Breast epithelium (tissue), 4 donors: ENCODE measurements around the gene PYGO2. TPM values are rescaled to one million over a fixed set of nuclear protein-coding genes. Genes with fewer than 3 reads are reported as not detected.

Experiments used
- DNase-seq, 2 donors: peaks; one replicate each; pipeline ENCODE4 v3.0.0-alpha.2; 2019; ENCODE audit warnings: low spot score in 2 of 2
- H3K27ac ChIP-seq, 2 donors: fragments of 200-600 bp; sonication (generic) in 1 of 2; one replicate each; pipeline ENCODE4 v1.5.1; 2016 to 2019; ENCODE audit warnings: mild to moderate bottlenecking in 1 of 2
- H3K27me3 ChIP-seq, 2 donors: fragments of 200-600 bp; sonication (generic) in 1 of 2; one replicate each; pipeline versions ENCODE4 v1.5.1 to v1.6.0; 2017 to 2019; ENCODE audit warnings: control low read depth in 1 of 2, mild to moderate bottlenecking in 1 of 2
- H3K36me3 ChIP-seq: fragments of 200-600 bp; one replicate; pipeline ENCODE4 v1.5.1; 2019
- H3K4me1 ChIP-seq, 2 donors: fragments of 200-600 bp; sonication (generic); one replicate each; pipeline ENCODE4 v1.5.1; 2016 to 2019; ENCODE audit warnings: control low read depth in 1 of 2
- H3K4me3 ChIP-seq, 3 donors: fragments of 200-600 bp; sonication (generic); 1 replicate in 2 of 3; 2 replicates in 1 of 3; pipeline ENCODE4 v1.5.1; 2016 to 2019; ENCODE audit warnings: mild to moderate bottlenecking in 3 of 3, moderate library complexity in 2 of 3
- H3K9me3 ChIP-seq, 2 donors: fragments of 200-600 bp; sonication (generic) in 1 of 2; one replicate each; pipeline ENCODE4 v1.5.1; 2016 to 2019; ENCODE audit warnings: control low read depth in 1 of 2
- CTCF ChIP-seq, 3 donors: fragments of 450-650 bp; IDR thresholded peaks; one replicate each; pipeline ENCODE4 v1.5.1; 2016 to 2017; ENCODE audit warnings: antibody characterized with exemption in 3 of 3, mild to moderate bottlenecking in 3 of 3, moderate library complexity in 3 of 3
- POLR2A ChIP-seq: fragments of 450-650 bp; IDR thresholded peaks from one replicate; pipeline ENCODE4 v1.6.1; 2016; ENCODE audit warnings: antibody characterized with exemption, mild to moderate bottlenecking, moderate library complexity
- POLR2AphosphoS5 ChIP-seq, 3 donors: sonication (generic); formaldehyde crosslinking; IDR thresholded peaks; one replicate each; pipeline ENCODE4 v1.6.1; 2017; ENCODE audit warnings: antibody characterized with exemption in 3 of 3
- intact Hi-C: fragments of 100-400 bp; cut with DNase I; formaldehyde crosslinking; loops from one replicate; pipeline ENCODE4 v1.15.1; 2023; ENCODE audit warnings: low total_unique reads
- total RNA-seq, 3 donors: library from RNA; depleted of rRNA; stranded (reverse); fragments of >200 nt; gene quantifications; one replicate each; pipeline ENCODE4 v1.1.0, GENCODE V29; 2016

Gene PYGO2
- total RNA-seq, 3 donors from 2014 or later = 14.6 to 26.2 (median 20.3) TPM

DNA sequence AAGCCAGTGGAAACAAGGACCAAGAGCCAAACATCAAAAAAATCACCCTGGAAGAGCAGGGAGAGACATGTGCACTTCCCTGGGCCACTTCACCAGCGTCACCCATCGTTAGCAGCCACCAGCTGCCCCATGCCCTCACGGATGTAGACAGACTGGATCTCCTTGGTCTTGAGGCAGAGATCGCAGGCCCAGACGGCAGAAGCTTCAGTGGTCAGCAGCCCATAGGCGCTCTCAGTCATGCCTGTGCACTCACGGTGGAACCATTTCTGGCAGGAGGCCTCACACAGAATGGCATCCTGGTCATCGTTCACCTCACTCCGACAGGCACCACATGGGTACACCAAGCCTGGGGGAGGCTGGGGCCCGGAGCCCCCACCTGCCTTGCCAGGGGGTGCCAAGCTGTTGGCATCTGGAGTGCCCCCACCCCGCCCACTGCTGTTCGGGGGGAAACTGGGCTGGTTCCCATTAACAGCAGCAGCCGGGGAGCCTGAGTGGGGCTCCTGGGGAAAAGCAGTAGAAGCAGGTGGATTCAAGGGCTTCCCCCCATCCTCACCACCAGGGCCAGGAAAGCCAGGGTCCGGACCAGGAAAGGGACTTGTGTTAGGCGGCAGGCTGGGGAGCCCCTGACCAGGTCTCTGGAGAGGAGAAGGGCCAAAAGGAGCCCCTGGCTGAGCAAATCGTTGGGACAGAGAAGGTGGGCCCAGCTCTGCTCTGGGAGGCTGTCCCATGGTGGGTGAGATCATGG, 2.7 kb downstream of the PYGO2 start:
- intact Hi-C loops = loop anchor here (10.0 kb wide), 1 partner anchor 106 kb away; the partner anchor contains the start of gene EFNA4
- no peak overlapping the region for H3K4me3 ChIP-seq
- H3K4me1 ChIP-seq = peaks cover 0 to 33% of the 10 kb centered on the region in 2 donors
- no peaks in the 10 kb centered on the region for H3K27me3 ChIP-seq
- no peak for TF ChIP-seq POLR2AphosphoS5 (IDR thresholded peaks at IDR 0.05)
- TF ChIP-seq POLR2A = no peak
- no peak for TF ChIP-seq CTCF (IDR thresholded peaks at IDR 0.05)
- no peak for DNase-seq
- H3K36me3 ChIP-seq = no peaks in the 10 kb centered on the region
- H3K27ac ChIP-seq = peak overlapping the region in 1 of 2 donors; percentile 9
- H3K9me3 ChIP-seq = no peaks in the 10 kb centered on the region

GRCh38 chr1:154958036-154958435, 3.5 kb downstream of the PYGO2 start:
- H3K27ac ChIP-seq = peak overlapping the region in 1 of 2 donors; percentile 7
- intact Hi-C loops = loop anchor here (10.0 kb wide), 1 partner anchor 107 kb away; the partner anchor contains the start of gene EFNA4
- no peaks in the 10 kb centered on the region for H3K27me3 ChIP-seq
- H3K9me3 ChIP-seq = no peaks in the 10 kb centered on the region
- DNase-seq = no peak
- no peaks in the 10 kb centered on the region for H3K36me3 ChIP-seq
- TF ChIP-seq POLR2A (no peak), CTCF (IDR thresholded peaks at IDR 0.05) (no peak), POLR2AphosphoS5 (IDR thresholded peaks at IDR 0.05) (no peak)
- H3K4me3 ChIP-seq = no peak overlapping the region
- H3K4me1 ChIP-seq = peaks cover 0 to 34% of the 10 kb centered on the region in 2 donors

- Histone ChIP-seq H3K27ac (peak overlapping the region; percentile 69 to 76), H3K36me3 (no peaks in the 10 kb centered on the region), H3K27me3 (no peaks in the 10 kb centered on the region), H3K4me3 (peak overlapping the region in 1 of 3 donors; percentile 64), H3K4me1 (peaks cover 0 to 27% of the 10 kb centered on the region in 2 donors), H3K9me3 (no peaks in the 10 kb centered on the region)
- DNase-seq = no peak
- intact Hi-C loops = loop anchor here (10.0 kb wide), 1 partner anchor 108 kb away; the partner anchor contains the start of gene EFNA4
- no peak for TF ChIP-seq POLR2AphosphoS5 (IDR thresholded peaks at IDR 0.05)
- TF ChIP-seq POLR2A = no peak
- TF ChIP-seq CTCF (IDR thresholded peaks at IDR 0.05) = no peak
These were observed 4.4 kb downstream of the PYGO2 start for GRCh38 chr1:154957091-154957657.

GRCh38 chr1:154956544-154956941, 5.0 kb downstream of the PYGO2 start:
- Histone ChIP-seq H3K36me3 (no peaks in the 10 kb centered on the region), H3K27ac (peak overlapping the region; percentile 69 to 76), H3K4me3 (peak overlapping the region; percentile 52 to 64 (median 55)), H3K27me3 (no peaks in the 10 kb centered on the region), H3K4me1 (peaks cover 0 to 27% of the 10 kb centered on the region in 2 donors), H3K9me3 (no peaks in the 10 kb centered on the region)
- intact Hi-C loops = loop anchor here (10.0 kb wide), 1 partner anchor 108 kb away; the partner anchor contains the start of gene EFNA4
- no peak for TF ChIP-seq POLR2A
- no peak for TF ChIP-seq POLR2AphosphoS5 (IDR thresholded peaks at IDR 0.05)
- TF ChIP-seq CTCF (IDR thresholded peaks at IDR 0.05) = no peak
- DNase-seq = no peak
